Fibroblast of skin of scalp (primary cell): ENCODE results near the gene NUP50. TPM values are rescaled to one million over a fixed set of nuclear protein-coding genes. Genes with fewer than 3 reads are reported as not detected.

ENCODE experiments used
- DNase-seq: peaks from one replicate; pipeline ENCODE4 v3.0.0-alpha.2; 2013
- polyA plus RNA-seq, 2 experiments: library from polyadenylated mRNA; unstranded; fragments of 120-200 nt; gene quantifications; one replicate each; pipeline ENCODE4 v1.2.1, GENCODE V29; 2013; ENCODE audit not compliant: insufficient read length in 2 of 2

The NUP50 gene
- 26.0 TPM for polyA plus RNA-seq (2013, experiment 1 of 2; ENCODE audit: insufficient read length)
- 27.8 TPM for polyA plus RNA-seq (2013, experiment 2 of 2; ENCODE audit: insufficient read length)

- DNase-seq: peak; percentile 96
Measured at GRCh38 chr22:45163451-45164269, at the start of gene NUP50. Gene NUP50 (plus strand): TSS chr22:45163925. CDS start chr22:45168178, 4,253 bp downstream.

- no peak for DNase-seq
Measured at GRCh38 chr22:45120440-45120839, 43.3 kb upstream of the NUP50 start.

GRCh38 chr22:45120931-45121330 lies 42.8 kb upstream of the NUP50 start:
- DNase-seq: no peak

- peak; percentile 4 for DNase-seq
Measured at GRCh38 chr22:45124176-45124847, 39.4 kb upstream of the NUP50 start.

- peak; percentile 60 for DNase-seq
Measured at GRCh38 chr22:45125188-45125587, 38.5 kb upstream of the NUP50 start.

GRCh38 chr22:45127866-45128265 lies 35.9 kb upstream of the NUP50 start:
- DNase-seq: peak; percentile 61

GRCh38 chr22:45129703-45130524 lies 33.8 kb upstream of the NUP50 start:
- no peak for DNase-seq

- DNase-seq: no peak
Measured at GRCh38 chr22:45130891-45131290, 32.8 kb upstream of the NUP50 start.

- no peak for DNase-seq
Measured at GRCh38 chr22:45131749-45132148, 32.0 kb upstream of the NUP50 start.

GRCh38 chr22:45134313-45134712 lies 29.4 kb upstream of the NUP50 start:
- no peak for DNase-seq

- DNase-seq: no peak
Measured at GRCh38 chr22:45136594-45136993, 27.1 kb upstream of the NUP50 start.

GRCh38 chr22:45139693-45140092 lies 24.0 kb upstream of the NUP50 start:
- DNase-seq: no peak

- no peak for DNase-seq
Measured at GRCh38 chr22:45142376-45142775, 21.3 kb upstream of the NUP50 start.

- no peak for DNase-seq
Measured at GRCh38 chr22:45144916-45145315, 18.8 kb upstream of the NUP50 start.

- DNase-seq: no peak
Measured at GRCh38 chr22:45149671-45150070, 14.1 kb upstream of the NUP50 start.

GRCh38 chr22:45150139-45150538 lies 13.6 kb upstream of the NUP50 start:
- DNase-seq: no peak

- DNase-seq: no peak
Measured at GRCh38 chr22:45151503-45151902, 12.2 kb upstream of the NUP50 start.

GRCh38 chr22:45154383-45154782 lies 9.3 kb upstream of the NUP50 start:
- no peak for DNase-seq

GRCh38 chr22:45155050-45155840 lies 8.5 kb upstream of the NUP50 start:
- no peak for DNase-seq

GRCh38 chr22:45157907-45158306 lies 5.8 kb upstream of the NUP50 start:
- no peak for DNase-seq

- DNase-seq: no peak
Measured at GRCh38 chr22:45159652-45160462, 3.9 kb upstream of the NUP50 start.
